OCI-M2 (cell line): ENCODE data around the gene NRDE2.
"Not testable (repeated sequence)": the region's sequence is repeated elsewhere in the genome, so short reads cannot be mapped to it uniquely, and the experiment has no call there.

Experiments
- DNase-seq: peaks from one replicate; lab custom pipeline; 2025; ENCODE audit not compliant: unreplicated experiment; lab: John Stamatoyannopoulos, UW

Gene NRDE2

DNA sequence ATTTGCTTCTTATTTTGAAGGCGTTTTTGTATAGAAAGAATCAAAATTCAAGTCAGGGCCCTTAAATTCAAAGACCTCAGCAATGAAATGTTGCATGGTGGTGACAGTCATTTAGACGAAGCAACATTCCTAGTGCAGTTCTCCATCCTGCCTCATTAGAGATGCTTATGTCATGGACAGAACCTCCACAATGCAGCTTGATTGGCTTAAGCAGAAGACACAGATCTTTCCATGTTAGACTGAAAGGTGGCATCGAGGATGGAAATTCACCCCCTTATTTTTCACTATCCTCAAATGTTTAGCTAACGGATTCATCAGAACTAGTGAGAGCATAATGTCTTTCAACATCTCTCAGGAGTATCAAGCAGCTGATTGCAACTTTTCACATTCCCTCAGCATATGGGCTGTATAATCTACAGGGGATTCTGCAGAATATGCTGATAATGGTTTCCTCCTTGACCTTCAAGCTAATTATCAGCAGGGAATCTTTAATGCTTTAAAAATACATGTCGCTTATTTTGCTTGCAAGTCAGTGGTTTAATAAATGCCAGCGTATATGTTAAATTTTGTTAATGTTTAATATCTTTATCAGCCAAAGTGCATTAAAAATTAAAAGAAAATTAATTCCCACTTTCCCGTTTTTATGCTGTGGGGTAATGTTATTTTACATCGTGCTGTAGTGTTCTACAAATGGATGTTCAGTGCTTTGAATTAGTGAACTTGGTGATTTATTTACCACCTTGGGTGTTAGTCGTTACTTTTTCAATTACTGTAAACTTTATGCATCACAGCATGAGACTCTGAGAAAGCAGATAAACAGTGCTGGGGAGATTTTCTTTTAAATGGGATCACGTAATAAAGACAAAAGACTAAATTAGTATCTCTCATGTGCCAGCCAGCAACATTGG is 12.8 kb upstream of the NRDE2 start:
- no peak for DNase-seq

DNA sequence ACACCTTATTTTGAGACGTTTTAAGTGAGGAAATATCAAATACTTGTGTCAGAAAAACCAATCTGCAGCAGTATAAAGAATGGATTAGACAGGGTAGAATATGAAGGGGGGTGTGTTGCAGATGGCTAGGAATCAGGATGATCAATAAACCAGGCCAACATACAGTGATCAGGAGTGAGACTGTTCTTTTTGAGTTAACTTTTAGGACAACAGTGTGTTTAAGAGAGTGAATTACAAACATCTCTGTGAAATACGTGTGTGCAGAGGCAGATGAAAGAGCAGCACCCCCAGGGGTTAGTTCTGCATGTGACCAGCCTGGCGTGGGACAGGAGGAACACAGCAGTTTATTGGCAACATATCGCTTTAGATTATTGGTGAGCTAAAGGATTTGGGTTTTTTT is 10.6 kb upstream of the NRDE2 start:
- DNase-seq, result no peak

DNA sequence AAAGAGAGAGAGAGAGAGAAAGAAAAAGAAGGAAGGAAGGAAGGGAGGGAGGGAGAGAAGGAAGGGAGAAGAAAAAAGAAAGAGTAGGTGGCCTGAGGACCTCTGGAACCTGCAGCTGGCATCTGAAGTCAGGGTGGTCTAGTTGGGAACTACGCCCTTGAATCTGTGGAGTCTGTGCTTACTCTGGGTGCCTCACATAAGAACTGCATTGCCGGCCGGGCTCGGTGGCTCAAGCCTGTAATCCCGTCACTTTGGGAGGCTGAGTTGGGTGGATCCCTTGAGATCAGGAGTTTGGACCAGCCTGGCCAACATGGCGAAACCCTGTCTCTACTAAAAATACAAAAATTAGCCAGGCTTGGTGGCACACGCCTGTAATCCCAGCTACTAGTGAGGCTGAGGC is 10.0 kb upstream of the NRDE2 start:
- DNase-seq, result no peak

DNA sequence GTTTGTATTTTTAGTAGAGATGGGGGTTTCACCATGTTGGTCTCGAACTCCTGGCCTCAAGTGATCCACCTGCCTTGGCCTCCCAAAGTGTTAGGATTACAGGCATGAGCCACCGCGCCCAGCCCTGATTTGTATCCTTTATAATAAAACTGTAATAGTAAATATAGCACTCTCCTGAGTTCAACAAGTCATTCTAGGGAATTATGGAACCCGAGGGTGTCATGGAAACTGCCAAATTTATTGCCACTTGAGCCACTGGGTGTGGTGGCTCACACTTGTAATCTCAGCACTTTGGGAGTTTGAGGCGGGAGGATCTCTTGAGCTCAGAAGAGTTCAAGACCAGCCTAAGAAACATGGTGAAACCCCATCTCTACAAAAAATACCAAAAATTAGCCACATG is 9.5 kb upstream of the NRDE2 start:
- DNase-seq, result not testable (repeated sequence)

DNA sequence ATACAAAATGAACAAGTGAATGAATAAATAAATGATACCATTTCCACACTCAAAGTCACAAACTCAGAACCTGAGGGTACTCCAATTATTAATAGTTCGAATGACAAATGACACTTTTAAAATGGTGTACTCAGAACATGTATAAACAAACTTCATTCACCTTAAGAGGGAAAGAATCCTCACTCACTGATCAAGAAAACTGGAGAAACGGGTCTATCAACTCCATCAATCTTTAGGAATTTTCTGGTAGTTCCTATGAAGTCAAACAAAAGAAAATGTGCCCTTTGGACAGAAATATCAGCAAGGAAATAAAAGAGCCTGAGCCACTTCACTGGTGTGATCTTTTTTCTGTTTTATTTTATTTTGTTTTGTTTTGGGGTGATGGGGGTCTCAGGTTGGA is 5.2 kb upstream of the NRDE2 start:
- no peak for DNase-seq

GRCh38 chr14:90336401-90336800 is 4.7 kb upstream of the NRDE2 start:
- no peak for DNase-seq

DNA sequence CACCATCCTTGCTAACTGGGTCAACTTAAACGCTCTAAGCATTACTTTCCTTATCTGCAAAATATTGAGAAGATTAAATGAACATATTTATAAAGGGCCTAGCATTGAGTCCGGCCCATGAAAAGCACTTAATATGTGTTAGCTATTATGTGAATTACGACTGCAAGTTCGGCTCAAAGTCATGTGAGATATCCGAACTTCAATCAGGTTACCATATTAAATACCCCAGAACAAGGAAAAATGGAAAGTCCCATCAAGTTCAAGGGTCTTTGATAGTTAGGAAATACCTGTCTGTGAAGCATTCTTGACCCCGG is 487 bp upstream of the NRDE2 start:
- no peak for DNase-seq

- DNase-seq, result no peak
Observed at GRCh38 chr14:90330203-90331196, 1.2 kb downstream of the NRDE2 start.

- DNase-seq, result no peak
Observed at GRCh38 chr14:90321891-90322290, 9.8 kb downstream of the NRDE2 start.

DNA sequence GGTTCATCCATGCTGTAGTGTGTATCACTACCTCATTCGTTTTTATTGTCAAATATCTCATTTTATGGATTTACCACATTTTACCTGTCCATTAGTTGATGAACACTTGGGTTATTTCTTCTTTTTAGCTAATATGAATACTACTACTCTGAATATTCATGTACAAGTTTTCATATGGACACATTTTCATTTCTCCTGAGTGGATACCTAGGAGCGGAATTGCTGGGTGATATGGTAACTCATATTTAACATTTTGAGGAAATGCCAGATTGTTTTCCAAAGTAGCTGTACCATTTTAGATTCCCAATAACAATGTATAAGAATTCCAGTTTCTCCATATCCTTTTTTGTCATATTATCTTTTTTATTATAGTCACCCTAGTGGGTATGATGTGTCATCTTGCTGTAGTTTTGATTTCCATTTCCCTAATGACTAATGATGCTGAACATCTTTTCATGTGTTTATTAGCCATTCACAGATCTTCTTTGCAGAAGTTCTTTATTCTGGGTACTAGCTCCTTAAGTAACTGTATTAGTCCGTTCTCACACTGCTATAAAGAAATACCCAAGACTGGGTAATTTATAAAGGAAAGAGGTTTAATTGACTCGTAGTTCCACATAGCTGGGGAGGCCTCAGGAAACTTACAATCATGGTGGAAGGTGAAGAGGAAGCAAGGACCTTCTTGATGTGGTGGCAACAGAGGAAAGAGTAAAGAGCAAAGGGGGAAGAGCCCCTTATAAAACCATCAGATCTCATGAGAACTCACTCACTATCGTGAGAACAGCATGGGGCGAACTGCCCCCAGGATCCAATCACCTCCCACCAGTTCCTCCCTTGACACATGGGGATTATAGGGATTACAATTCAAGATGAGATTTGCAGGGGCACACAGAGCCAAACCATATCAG is 11.9 kb downstream of the NRDE2 start:
- DNase-seq, result no peak

DNA sequence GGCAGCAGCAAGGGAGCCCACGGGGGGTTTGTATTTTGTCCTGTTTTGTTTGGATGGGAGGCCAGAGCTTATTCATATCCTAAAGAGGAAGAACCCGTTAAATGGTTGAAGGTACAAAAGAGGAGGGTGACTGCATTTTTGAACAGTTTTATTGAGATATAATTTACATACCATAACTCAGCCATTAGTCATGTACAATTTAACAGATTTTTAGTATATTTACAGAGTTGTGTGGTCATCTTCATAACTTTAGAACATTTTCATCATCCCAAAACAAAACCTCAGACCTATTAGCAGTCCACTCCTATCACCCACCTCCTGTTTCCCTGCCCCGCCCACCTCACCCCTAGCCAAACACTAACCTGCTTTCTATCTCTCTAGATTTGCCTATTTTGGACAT is 12.6 kb downstream of the NRDE2 start:
- DNase-seq, result no peak

DNA sequence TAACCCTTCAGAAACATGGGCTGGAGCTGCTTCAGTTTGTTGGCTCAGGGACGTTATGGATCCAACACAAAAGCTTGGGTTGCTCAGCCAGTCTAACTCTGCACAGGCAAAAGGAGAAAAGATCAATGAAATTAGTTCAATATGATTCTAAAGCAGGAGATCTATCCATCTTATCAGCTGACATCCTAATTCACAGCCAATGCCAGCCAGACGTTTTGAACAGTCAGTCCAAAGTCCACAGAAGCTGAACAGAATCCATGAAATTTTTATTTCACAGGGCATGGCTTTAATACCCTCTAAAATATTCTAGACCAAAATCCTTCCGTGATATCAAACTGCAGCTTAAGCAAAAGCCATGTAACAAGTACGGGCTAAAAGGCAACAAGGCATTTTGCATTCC is 13.7 kb downstream of the NRDE2 start:
- no peak for DNase-seq

DNA sequence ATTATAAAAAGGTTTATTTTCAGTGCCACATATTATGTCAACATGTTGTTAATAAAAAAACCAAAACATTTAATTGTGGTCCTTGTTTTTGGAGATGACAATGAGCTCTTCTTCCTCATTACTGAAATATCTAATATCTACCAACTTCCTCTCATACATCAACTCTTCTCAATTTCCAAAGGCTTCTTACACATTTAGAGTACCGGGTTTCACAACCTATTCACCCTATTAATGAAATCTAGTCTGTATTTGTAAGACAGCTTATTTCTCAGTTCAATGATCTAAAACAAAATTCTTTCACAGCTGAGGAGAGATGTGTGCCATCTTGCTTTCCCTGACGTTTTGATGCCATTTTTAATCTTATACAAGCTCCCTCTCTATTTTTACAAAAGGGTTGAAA is 14.5 kb downstream of the NRDE2 start:
- no peak for DNase-seq

DNA sequence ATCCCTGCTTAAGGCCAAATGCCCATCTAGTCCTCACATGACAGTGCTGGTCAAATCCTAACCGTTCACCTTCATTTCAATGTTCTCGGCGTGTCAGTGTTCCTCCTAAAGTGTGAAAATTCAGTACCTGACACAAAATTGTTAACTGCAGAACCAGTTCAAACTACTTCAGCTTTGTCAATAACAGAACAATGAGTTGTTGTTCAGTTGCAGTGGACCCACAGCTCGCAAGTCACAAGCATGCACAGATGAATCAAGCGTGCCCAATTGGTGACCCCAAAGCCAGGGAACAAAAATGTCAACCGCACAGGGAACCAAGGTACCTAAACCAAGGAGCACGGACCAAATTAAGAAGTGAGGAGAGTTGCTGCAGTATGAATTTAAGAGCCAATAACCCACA is 23.2 kb downstream of the NRDE2 start:
- DNase-seq, result no peak

- no peak for DNase-seq
Observed at GRCh38 chr14:90305176-90305601, 26.6 kb downstream of the NRDE2 start.

- DNase-seq, result no peak
Observed at GRCh38 chr14:90304502-90304901, 27.2 kb downstream of the NRDE2 start.

GRCh38 chr14:90303473-90303872 is 28.3 kb downstream of the NRDE2 start:
- no peak for DNase-seq

DNA sequence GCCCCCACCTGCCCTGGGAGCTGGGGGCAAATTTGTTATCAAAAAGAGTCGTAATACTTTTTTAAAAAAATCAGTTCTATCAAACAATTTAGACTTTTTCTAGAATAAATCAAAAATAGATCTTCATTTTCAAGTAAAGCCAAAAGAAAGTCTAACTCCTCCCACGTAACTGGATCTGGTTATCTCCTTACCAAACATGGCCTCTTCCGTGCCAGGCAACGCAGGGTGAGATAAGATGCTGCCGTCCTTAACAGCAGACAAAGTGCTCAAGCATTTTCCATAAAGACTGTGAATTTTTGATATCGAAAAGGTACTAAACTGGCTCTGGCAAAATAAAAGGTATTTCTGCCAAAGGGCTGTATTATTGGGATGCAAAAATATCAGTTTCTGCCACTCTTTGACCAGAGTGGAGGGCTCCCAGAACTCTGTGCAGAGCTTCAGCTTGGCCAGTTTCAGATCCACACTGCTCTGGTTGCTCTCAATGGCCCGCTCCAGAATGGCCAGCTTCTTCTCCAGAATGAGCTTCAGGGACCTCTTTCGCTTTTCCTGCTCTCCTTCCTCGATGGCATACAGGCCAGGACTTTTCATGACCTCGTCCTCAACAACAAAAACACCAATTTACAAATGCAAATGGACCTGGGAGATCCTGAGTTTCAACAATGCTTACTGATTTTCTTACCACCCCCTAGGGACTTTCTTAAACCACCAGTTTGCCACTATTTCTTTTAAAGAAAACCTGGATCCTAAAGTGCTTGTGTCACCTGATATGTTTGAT is 29.0 kb downstream of the NRDE2 start:
- DNase-seq, result no peak

- DNase-seq, result no peak
Observed at GRCh38 chr14:90301668-90302090, 30.1 kb downstream of the NRDE2 start.

DNA sequence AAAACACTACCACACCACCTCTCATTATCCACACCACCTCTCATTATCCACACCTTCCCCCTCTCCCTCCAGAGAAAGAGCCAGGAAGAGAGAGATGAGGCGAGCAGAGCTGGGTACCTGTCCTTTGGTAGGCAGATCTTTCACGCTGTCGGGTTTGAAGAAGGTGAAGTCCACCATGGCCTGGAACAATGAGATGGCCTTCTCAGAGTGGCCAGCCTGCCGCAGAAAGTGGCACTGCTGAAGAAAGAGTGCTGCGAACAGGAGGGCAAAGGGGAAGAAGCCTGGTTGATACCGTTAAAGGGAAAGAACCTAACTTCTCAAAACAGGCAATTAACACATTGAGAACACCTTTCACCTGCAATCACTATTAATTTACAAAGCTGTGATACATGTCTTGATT is 30.6 kb downstream of the NRDE2 start:
- no peak for DNase-seq
